ENCODE results near the gene TTLL9. TPM values are rescaled to one million over a fixed set of nuclear protein-coding genes. Genes with fewer than 3 reads are reported as not detected.

TTLL9 gene
- total RNA-seq, 4 donors from 2014 or later, result 0.16 TPM; not detected in 3

GRCh38 chr20:31843881-31844280, 26.6 kb upstream of the TTLL9 start:
- WGBS, 2 donors, result 56 to 61% methylated on average over 5 of the region's 5 CpGs

DNA sequence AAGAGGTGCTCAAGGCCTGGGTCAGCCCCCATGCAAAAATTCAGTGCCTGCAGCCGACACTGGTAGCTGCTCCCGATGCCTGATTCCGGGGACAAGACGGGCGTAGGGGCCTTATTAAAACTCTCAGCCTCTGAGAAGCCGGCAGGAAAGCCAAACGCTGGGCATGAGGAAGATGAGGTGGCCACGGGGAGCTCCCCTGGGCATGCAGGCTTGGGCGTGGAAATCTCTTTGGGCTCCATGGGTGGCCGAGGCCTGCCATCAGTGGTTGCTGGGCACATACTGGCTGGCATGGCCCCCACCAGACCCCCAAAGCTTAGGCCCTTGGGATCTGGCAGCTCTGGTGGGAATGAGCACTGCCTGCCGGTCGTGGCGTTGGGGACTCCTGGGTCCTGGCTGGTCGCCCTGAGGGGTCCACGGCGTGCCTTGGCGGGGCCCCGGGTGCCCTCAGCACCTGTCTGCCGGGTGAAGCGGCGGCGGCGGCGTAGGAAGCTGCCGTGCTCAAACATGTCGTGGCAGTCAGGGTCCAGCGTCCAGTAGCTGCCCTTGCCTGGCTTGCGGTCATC, 25.6 kb upstream of the TTLL9 start:
- intact Hi-C loops (cut with DNase I; ENCODE audit: low total_unique reads), result no loop called here
- 87 to 88% methylated on average over 8 to 28 of the region's 28 CpGs for WGBS, 2 donors
- TF ChIP-seq, protein P1, sequence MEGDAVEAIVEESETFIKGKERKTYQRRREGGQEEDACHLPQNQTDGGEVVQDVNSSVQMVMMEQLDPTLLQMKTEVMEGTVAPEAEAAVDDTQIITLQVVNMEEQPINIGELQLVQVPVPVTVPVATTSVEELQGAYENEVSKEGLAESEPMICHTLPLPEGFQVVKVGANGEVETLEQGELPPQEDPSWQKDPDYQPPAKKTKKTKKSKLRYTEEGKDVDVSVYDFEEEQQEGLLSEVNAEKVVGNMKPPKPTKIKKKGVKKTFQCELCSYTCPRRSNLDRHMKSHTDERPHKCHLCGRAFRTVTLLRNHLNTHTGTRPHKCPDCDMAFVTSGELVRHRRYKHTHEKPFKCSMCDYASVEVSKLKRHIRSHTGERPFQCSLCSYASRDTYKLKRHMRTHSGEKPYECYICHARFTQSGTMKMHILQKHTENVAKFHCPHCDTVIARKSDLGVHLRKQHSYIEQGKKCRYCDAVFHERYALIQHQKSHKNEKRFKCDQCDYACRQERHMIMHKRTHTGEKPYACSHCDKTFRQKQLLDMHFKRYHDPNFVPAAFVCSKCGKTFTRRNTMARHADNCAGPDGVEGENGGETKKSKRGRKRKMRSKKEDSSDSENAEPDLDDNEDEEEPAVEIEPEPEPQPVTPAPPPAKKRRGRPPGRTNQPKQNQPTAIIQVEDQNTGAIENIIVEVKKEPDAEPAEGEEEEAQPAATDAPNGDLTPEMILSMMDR (IDR thresholded peaks at IDR 0.05), result no peak
- no peak for TF ChIP-seq POLR2A (IDR thresholded peaks at IDR 0.05)
- no peak for DNase-seq (ENCODE audit: low spot score in 2 of 2)
- no peak overlapping the region for H3K4me3 ChIP-seq (ENCODE audit: low read depth, poor library complexity, severe bottlenecking)

More at GRCh38 chr20:31843881-31844280, 26.6 kb upstream of the TTLL9 start:
- intact Hi-C loops (cut with DNase I; ENCODE audit: low total_unique reads), result no loop called here
- TF ChIP-seq POLR2A (IDR thresholded peaks at IDR 0.05), result no peak
- TF ChIP-seq, protein P1 (IDR thresholded peaks at IDR 0.05), result no peak
- no peak overlapping the region for H3K4me3 ChIP-seq (ENCODE audit: low read depth, poor library complexity, severe bottlenecking)
- DNase-seq (ENCODE audit: low spot score in 2 of 2), result no peak

DNA sequence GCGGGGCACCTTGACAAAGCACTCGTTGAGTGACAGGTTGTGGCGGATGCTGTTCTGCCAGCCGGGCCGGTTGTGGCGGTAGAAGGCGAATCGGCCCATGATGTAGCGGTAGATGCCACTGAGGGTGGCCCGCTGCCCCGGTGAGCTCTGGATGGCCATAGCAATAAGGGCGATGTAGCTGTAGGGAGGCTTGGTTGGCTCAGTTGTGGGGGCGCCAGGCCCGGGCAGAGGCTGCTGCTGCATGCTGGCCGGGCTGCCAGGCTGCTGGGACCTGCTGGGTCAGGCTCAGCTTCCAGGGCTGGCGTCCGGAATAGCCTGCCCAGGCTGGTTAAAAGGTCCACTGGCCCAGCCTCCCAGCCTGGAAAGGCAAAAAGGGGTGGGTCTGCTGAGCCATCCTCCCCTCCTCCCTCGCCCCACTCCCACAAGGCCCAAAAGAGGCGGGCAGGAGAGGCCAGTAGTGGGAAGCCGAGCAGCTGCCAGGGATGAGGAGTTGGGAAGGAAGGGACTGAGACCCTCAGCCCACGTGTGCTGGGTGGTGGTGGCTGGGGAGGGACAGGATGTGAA, 25.1 kb upstream of the TTLL9 start, which contains the start of gene FOXS1:
FOXS1 (minus strand) TSS at position 305 of the 564 bp plus-strand sequence; CDS start at position 243, 62 bp downstream.
- WGBS, 2 donors, result 61 to 77% methylated on average over 16 to 20 of the region's 21 CpGs
- H3K4me3 ChIP-seq (ENCODE audit: low read depth, poor library complexity, severe bottlenecking), result no peak within 1 kb of the TSS
- TF ChIP-seq, protein P1 (IDR thresholded peaks at IDR 0.05), result no peak
- TF ChIP-seq POLR2A (IDR thresholded peaks at IDR 0.05), result no peak
- no peak for DNase-seq (ENCODE audit: low spot score in 2 of 2)
- intact Hi-C loops (cut with DNase I; ENCODE audit: low total_unique reads), result no loop called here

- intact Hi-C loops (cut with DNase I; ENCODE audit: low total_unique reads), result no loop called here
- TF ChIP-seq, protein P1 (IDR thresholded peaks at IDR 0.05), result no peak
- TF ChIP-seq POLR2A (IDR thresholded peaks at IDR 0.05), result no peak
- no peak overlapping the region for H3K4me3 ChIP-seq (ENCODE audit: low read depth, poor library complexity, severe bottlenecking)
- WGBS, 2 donors, result 73 to 80% methylated on average over 3 of the region's 3 CpGs
- no peak for DNase-seq (ENCODE audit: low spot score in 2 of 2)
Measured at GRCh38 chr20:31846793-31847138, 23.7 kb upstream of the TTLL9 start.

GRCh38 chr20:31848088-31848999, 22.1 kb upstream of the TTLL9 start:
- no peak overlapping the region for H3K4me3 ChIP-seq (ENCODE audit: low read depth, poor library complexity, severe bottlenecking)
- 82 to 87% methylated on average over 32 of the region's 32 CpGs for WGBS, 2 donors
- no peak for TF ChIP-seq POLR2A (IDR thresholded peaks at IDR 0.05)
- TF ChIP-seq, protein P1 (IDR thresholded peaks at IDR 0.05), result no peak
- no peak for DNase-seq (ENCODE audit: low spot score in 2 of 2)
- intact Hi-C loops (cut with DNase I; ENCODE audit: low total_unique reads), result no loop called here

Measured in lower leg skin (tissue), 4 donors.